ENCODE measurements around the gene TTC32. TPM values are rescaled to one million over a fixed set of nuclear protein-coding genes. Genes with fewer than 3 reads are reported as not detected.
"Not testable (repeated sequence)": the region's sequence is repeated elsewhere in the genome, so short reads cannot be mapped to it uniquely, and the experiment has no call there.

TTC32 gene
- total RNA-seq (ENCODE audit: insufficient read depth, low replicate concordance) = 46.7 TPM

- peak; percentile 97 for DNase-seq (ENCODE audit: low spot score)
Observed at GRCh38 chr2:19901442-19902215, at the start of gene TTC32. TSS of gene TTC32 (minus strand) at chr2:19901983. CDS start at chr2:19901854, 129 bp downstream.

- DNase-seq (ENCODE audit: low spot score) = peak; percentile 51
Observed at GRCh38 chr2:19949071-19949470, 47.3 kb upstream of the TTC32 start.

- DNase-seq (ENCODE audit: low spot score) = no peak
Observed at GRCh38 chr2:19947184-19947940, 45.6 kb upstream of the TTC32 start.

- no peak for DNase-seq (ENCODE audit: low spot score)
Observed at GRCh38 chr2:19944205-19944845, 42.5 kb upstream of the TTC32 start.

GRCh38 chr2:19943189-19943588, 41.4 kb upstream of the TTC32 start:
- DNase-seq (ENCODE audit: low spot score) = no peak

GRCh38 chr2:19942199-19942598, 40.4 kb upstream of the TTC32 start:
- DNase-seq (ENCODE audit: low spot score) = peak; percentile 69

- no peak for DNase-seq (ENCODE audit: low spot score)
Observed at GRCh38 chr2:19937004-19937403, 35.2 kb upstream of the TTC32 start.

GRCh38 chr2:19936203-19936602, 34.4 kb upstream of the TTC32 start:
- no peak for DNase-seq (ENCODE audit: low spot score)

- DNase-seq (ENCODE audit: low spot score) = peak; percentile 23
Observed at GRCh38 chr2:19933351-19933981, 31.7 kb upstream of the TTC32 start.

GRCh38 chr2:19932928-19933327, 31.1 kb upstream of the TTC32 start:
- no peak for DNase-seq (ENCODE audit: low spot score)

GRCh38 chr2:19929226-19929625, 27.4 kb upstream of the TTC32 start:
- DNase-seq (ENCODE audit: low spot score) = no peak

- DNase-seq (ENCODE audit: low spot score) = not testable (repeated sequence)
Observed at GRCh38 chr2:19927816-19928215, 26.0 kb upstream of the TTC32 start.

- DNase-seq (ENCODE audit: low spot score) = not testable (repeated sequence)
Observed at GRCh38 chr2:19924526-19924925, 22.7 kb upstream of the TTC32 start.

GRCh38 chr2:19922188-19922587, 20.4 kb upstream of the TTC32 start:
- not testable (repeated sequence) for DNase-seq (ENCODE audit: low spot score)

GRCh38 chr2:19916385-19916950, 14.7 kb upstream of the TTC32 start:
- DNase-seq (ENCODE audit: low spot score) = no peak

GRCh38 chr2:19914266-19914975, 12.6 kb upstream of the TTC32 start:
- no peak for DNase-seq (ENCODE audit: low spot score)

GRCh38 chr2:19911808-19912509, 10.2 kb upstream of the TTC32 start:
- DNase-seq (ENCODE audit: low spot score) = no peak

GRCh38 chr2:19902216-19902740, 495 bp upstream of the TTC32 start:
- DNase-seq (ENCODE audit: low spot score) = no peak

GRCh38 chr2:19900931-19901441, 797 bp downstream of the TTC32 start:
- DNase-seq (ENCODE audit: low spot score) = no peak

Measured in umbilical cord (tissue), 2 donors.